Stimulated activated CD8-positive, alpha-beta memory T cell treated with anti-CD3 and anti-CD28 coated beads, Interleukin-15, amount 100 ng/mL, for 24 hours (primary cell): ENCODE data around the gene GSTT4.
"Not testable (repeated sequence)": the region's sequence is repeated elsewhere in the genome, so short reads cannot be mapped to it uniquely, and the experiment has no call there.

Source experiments
- DNase-seq: peaks from one replicate; pipeline ENCODE4 v3.0.0-alpha.2; 2020; ENCODE audit warnings: low read depth

Gene GSTT4

DNA sequence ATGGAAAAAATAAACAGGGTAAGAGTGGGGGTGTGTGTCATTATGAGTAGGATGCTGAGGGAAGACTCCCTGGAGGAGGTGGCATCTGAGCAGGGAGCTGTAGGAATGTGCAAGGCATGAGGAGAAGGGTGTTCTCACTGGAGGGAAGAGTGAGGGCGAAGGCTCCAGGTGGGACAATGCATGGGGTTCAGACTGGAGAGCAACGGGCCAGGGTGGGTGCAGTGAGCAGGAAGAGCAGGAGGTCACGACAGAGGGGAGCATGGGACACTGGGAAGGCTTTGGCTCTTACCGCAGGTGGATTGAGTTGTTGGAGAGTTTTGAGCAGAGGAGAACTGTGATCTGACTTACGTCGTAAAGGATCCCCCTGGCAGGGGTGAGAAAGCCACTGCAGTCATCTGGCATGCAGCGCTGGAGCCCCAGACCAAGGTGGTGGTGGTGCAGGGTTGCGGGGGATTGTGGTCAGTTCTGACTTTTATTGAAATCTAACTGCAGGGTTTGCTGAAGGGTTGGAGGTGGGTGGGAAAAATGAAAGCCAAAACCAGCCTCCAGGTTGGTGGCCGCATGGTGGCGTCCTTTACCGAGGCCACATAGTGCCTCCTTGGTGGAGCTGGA is 52.4 kb downstream of the GSTT4 start:
- DNase-seq, result not testable (repeated sequence)

DNA sequence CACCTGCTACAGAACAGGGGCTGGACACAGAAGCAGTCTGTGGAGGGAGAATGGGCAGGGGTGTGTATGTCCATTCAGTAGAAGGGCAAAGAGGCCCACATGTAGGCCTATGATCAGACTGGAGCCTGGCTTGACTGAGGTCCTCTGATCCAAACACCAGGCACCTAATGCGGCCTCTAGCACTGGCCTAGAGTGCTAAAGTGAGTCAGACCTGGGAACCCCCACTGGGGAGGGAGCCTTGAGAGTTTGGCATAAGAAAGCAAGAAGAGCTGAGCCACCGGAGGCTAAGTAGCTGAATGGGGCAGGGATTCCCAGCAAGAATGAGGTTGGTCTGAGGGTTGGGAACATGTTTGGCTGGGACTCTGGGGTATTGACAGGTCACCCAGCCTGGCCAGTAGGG is 53.9 kb downstream of the GSTT4 start:
- DNase-seq, result not testable (repeated sequence)

DNA sequence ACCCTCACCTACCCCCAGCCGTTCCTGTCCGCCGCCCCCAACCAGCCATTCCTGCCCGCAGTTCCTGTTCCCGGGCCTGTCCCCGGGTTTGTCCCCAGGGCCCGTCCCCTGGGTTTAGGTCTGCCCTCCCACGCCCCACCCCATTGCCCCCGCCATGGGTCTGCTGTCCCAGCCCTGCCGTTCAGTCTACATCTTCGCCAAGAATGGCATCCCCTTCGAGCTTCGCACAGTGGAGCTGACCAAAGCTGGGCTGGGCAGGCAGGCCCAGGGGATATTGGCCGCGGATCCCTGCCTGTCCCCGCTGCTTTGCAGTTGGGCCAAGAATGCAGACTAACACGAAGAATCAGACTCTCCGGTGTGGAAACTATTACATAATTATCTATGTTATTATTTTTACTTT is 55.5 kb downstream of the GSTT4 start:
- not testable (repeated sequence) for DNase-seq
